Measurements from ENCODE around the gene KLF17. TPM values are rescaled to one million over a fixed set of nuclear protein-coding genes. Genes with fewer than 3 reads are reported as not detected.
A peak's percentile ranks its signal among the peaks of the same experiment; 100 is the strongest.

Gene KLF17
- total and polyA plus RNA-seq, 9 donors, result 0.08 to 0.32 (median 0.11) TPM; not detected in 3

- WGBS (ENCODE audit: insufficient coverage), result no CpG with 5 or more reads among the region's 3 CpGs
- H3K36me3 ChIP-seq (ENCODE audit: control insufficient read depth, insufficient read depth, low read length), result no peaks in the 10 kb centered on the region
- peaks cover 2% of the 10 kb centered on the region for H3K4me1 ChIP-seq (ENCODE audit: control insufficient read depth, insufficient read depth, low read length)
- H3K9me3 ChIP-seq (replicated peaks; ENCODE audit: control insufficient read depth, low read depth, low read length), result no peaks in the 10 kb centered on the region
- H3K27me3 ChIP-seq (ENCODE audit: control insufficient read depth, insufficient read depth, low read length), result no peaks in the 10 kb centered on the region
- no peak overlapping the region for H3K27ac ChIP-seq (ENCODE audit: low read length)
- DNase-seq, result no peak
- H3K4me3 ChIP-seq (ENCODE audit: low read length), result no peak overlapping the region
These were observed 33.5 kb upstream of the KLF17 start for GRCh38 chr1:44084998-44085675.

GRCh38 chr1:44086692-44087474, 31.7 kb upstream of the KLF17 start:
- Histone ChIP-seq H3K4me3 (ENCODE audit: low read length) (no peak overlapping the region), H3K4me1 (ENCODE audit: control insufficient read depth, insufficient read depth, low read length) (peaks cover 2% of the 10 kb centered on the region), H3K27ac (ENCODE audit: low read length) (no peak overlapping the region), H3K36me3 (ENCODE audit: control insufficient read depth, insufficient read depth, low read length) (no peaks in the 10 kb centered on the region), H3K9me3 (replicated peaks; ENCODE audit: control insufficient read depth, low read depth, low read length) (no peaks in the 10 kb centered on the region), H3K27me3 (ENCODE audit: control insufficient read depth, insufficient read depth, low read length) (no peaks in the 10 kb centered on the region)
- DNase-seq, result no peak
- WGBS (ENCODE audit: insufficient coverage), result 100% methylated on average over 3 of the region's 4 CpGs

- DNase-seq, result peak; percentile 7
- Histone ChIP-seq H3K4me3 (ENCODE audit: low read length) (no peak overlapping the region), H3K9me3 (replicated peaks; ENCODE audit: control insufficient read depth, low read depth, low read length) (no peaks in the 10 kb centered on the region), H3K36me3 (ENCODE audit: control insufficient read depth, insufficient read depth, low read length) (no peaks in the 10 kb centered on the region), H3K4me1 (ENCODE audit: control insufficient read depth, insufficient read depth, low read length) (peaks cover 2% of the 10 kb centered on the region), H3K27ac (ENCODE audit: low read length) (peak overlapping the region; percentile 13), H3K27me3 (ENCODE audit: control insufficient read depth, insufficient read depth, low read length) (no peaks in the 10 kb centered on the region)
- WGBS (ENCODE audit: insufficient coverage), result 63% methylated on average over 5 of the region's 13 CpGs
These were observed 29.1 kb upstream of the KLF17 start for GRCh38 chr1:44089371-44090048.

- Histone ChIP-seq H3K27ac (ENCODE audit: low read length) (no peak overlapping the region), H3K4me1 (ENCODE audit: control insufficient read depth, insufficient read depth, low read length) (peaks cover 2% of the 10 kb centered on the region), H3K4me3 (ENCODE audit: low read length) (no peak overlapping the region), H3K36me3 (ENCODE audit: control insufficient read depth, insufficient read depth, low read length) (no peaks in the 10 kb centered on the region), H3K9me3 (replicated peaks; ENCODE audit: control insufficient read depth, low read depth, low read length) (no peaks in the 10 kb centered on the region), H3K27me3 (ENCODE audit: control insufficient read depth, insufficient read depth, low read length) (no peaks in the 10 kb centered on the region)
- DNase-seq, result no peak
- 49% methylated on average over 7 of the region's 10 CpGs for WGBS (ENCODE audit: insufficient coverage)
These were observed 28.0 kb upstream of the KLF17 start for GRCh38 chr1:44090429-44091252.

DNA sequence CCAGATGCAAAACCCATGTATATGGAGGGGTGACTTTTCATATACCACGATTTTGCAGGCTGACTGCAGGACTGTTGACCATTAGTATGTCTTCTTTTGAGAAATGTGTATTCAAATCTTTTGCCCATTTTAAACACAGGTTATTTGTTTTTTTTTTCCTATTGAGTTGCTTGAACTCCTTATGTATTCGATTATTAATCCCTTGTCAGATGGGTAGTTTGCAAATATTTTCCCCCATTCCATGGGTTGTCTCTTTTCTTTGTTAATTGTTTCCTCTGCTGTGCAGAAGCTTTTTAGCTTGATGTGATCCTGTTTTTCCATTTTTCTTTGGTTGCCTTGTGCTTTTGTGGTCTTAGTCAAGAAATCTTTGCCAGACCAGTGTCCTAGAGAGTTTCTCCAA, 24.6 kb upstream of the KLF17 start:
- H3K36me3 ChIP-seq (ENCODE audit: control insufficient read depth, insufficient read depth, low read length), result no peaks in the 10 kb centered on the region
- H3K27ac ChIP-seq (ENCODE audit: low read length), result no peak overlapping the region
- H3K4me1 ChIP-seq (ENCODE audit: control insufficient read depth, insufficient read depth, low read length), result peaks cover 2% of the 10 kb centered on the region
- no peaks in the 10 kb centered on the region for H3K9me3 ChIP-seq (replicated peaks; ENCODE audit: control insufficient read depth, low read depth, low read length)
- no CpG with 5 or more reads among the region's 2 CpGs for WGBS (ENCODE audit: insufficient coverage)
- H3K4me3 ChIP-seq (ENCODE audit: low read length), result no peak overlapping the region
- DNase-seq, result no peak
- H3K27me3 ChIP-seq (ENCODE audit: control insufficient read depth, insufficient read depth, low read length), result no peaks in the 10 kb centered on the region

DNA sequence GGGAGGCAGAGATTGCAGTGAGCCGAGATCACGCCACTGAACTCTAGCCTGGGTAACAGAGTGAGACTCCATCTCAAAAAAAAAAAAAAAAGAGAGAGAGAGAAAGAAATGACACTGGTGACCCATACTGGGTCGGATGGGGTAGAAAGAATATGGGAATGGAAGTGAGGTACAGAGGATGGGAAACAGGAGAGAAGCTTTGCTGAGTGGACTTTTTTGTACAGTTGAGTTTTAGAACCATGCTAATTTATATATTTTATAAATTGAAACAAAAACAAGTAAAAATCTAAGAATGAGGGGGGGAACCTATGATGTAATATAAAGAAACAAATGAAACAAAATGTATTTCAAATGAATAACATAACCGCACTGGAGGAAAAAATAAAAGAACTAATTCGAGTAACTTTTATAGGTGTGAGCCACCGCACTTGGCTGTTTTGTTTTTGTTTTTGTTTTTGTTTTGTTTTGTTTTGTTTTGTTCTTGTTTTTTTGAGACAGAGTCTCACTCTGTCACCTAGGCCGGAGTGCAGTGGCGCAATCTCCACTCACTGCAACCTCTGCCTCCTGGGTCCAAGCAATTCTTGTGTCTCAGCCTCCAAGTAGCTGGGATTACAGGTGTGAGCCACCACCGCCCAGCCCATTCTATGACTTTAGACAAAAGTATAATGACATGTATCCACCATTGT, 18.3 kb upstream of the KLF17 start:
- Histone ChIP-seq H3K9me3 (replicated peaks; ENCODE audit: control insufficient read depth, low read depth, low read length) (no peaks in the 10 kb centered on the region), H3K4me3 (ENCODE audit: low read length) (no peak overlapping the region), H3K36me3 (ENCODE audit: control insufficient read depth, insufficient read depth, low read length) (no peaks in the 10 kb centered on the region), H3K27me3 (ENCODE audit: control insufficient read depth, insufficient read depth, low read length) (peaks cover 3% of the 10 kb centered on the region), H3K4me1 (ENCODE audit: control insufficient read depth, insufficient read depth, low read length) (no peaks in the 10 kb centered on the region), H3K27ac (ENCODE audit: low read length) (no peak overlapping the region)
- WGBS (ENCODE audit: insufficient coverage), result 92% methylated on average over 4 of the region's 9 CpGs
- DNase-seq, result no peak

- H3K27ac ChIP-seq (ENCODE audit: low read length), result no peak overlapping the region
- H3K4me3 ChIP-seq (ENCODE audit: low read length), result no peak overlapping the region
- no CpG with 5 or more reads among the region's 7 CpGs for WGBS (ENCODE audit: insufficient coverage)
- DNase-seq, result no peak
- peaks cover 3% of the 10 kb centered on the region for H3K27me3 ChIP-seq (ENCODE audit: control insufficient read depth, insufficient read depth, low read length)
- H3K9me3 ChIP-seq (replicated peaks; ENCODE audit: control insufficient read depth, low read depth, low read length), result no peaks in the 10 kb centered on the region
- no peaks in the 10 kb centered on the region for H3K36me3 ChIP-seq (ENCODE audit: control insufficient read depth, insufficient read depth, low read length)
- no peaks in the 10 kb centered on the region for H3K4me1 ChIP-seq (ENCODE audit: control insufficient read depth, insufficient read depth, low read length)
These were observed 17.3 kb upstream of the KLF17 start for GRCh38 chr1:44101328-44101727.

DNA sequence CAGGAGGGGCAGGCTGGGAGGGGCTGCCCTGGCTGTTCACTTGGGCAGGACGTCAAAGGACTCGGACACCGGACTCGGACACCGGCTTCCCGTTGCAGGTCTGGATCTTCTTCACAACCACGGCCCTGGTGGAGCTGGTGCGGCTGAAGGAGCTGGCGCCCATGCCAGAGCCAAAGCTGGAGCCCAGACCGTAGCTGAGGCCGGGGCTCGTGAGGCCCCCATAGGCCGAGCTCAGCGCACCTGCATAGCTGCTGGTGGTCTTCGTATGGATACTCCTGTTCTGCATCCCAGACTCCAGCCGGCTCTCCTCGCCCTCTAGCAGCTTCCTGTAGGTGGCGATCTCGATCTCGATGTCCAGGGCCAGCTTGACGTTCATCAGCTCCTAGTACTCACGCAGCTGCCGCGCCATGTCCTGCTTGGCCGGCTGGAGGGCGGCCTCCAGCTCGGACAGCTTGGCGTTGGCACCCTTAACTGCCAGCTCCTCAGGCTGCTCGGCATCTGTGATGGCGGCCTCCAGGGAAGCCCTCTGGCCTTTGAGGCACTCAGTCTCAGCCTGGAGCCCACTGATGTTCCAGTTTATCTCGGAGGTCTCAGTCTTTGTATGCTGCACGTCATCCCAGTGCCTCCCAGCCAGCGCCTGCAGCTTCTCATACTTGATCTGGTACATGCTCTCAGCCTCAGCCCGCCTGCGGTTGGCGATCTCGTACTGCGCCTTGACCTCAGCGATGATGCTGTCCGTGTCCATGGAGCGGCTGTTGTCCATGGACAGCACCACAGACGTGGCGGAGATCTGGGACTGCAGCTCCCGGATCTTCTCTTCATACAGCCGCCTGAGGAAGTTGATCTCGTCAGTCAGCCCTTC, 15.1 kb upstream of the KLF17 start:
- Histone ChIP-seq H3K27ac (ENCODE audit: low read length) (no peak overlapping the region), H3K27me3 (ENCODE audit: control insufficient read depth, insufficient read depth, low read length) (peaks cover 3% of the 10 kb centered on the region), H3K4me1 (ENCODE audit: control insufficient read depth, insufficient read depth, low read length) (no peaks in the 10 kb centered on the region), H3K9me3 (replicated peaks; ENCODE audit: control insufficient read depth, low read depth, low read length) (no peaks in the 10 kb centered on the region), H3K36me3 (ENCODE audit: control insufficient read depth, insufficient read depth, low read length) (no peaks in the 10 kb centered on the region), H3K4me3 (ENCODE audit: low read length) (no peak overlapping the region)
- WGBS (ENCODE audit: insufficient coverage), result 51% methylated on average over 46 of the region's 46 CpGs
- DNase-seq, result no peak

DNA sequence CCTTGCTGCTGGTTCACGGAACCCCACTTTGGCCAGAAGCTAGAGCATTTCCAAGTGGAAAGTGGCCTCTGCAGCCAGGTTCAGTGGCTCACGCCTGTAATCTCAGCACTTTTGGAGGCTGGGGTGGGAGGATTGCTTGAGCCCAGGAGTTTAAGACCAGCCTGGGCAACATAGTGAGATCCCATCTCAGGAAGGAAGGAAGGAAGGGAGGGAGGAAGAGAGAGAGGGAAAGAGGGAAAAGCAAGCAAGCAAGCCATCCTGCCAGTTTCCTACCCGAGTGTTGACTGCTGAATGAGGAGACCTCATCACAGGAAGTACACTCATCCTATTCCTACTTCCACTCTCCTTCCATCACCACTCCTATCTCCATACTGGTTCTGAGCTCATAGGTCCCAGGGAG, 12.8 kb upstream of the KLF17 start:
- no peaks in the 10 kb centered on the region for H3K9me3 ChIP-seq (replicated peaks; ENCODE audit: control insufficient read depth, low read depth, low read length)
- H3K4me1 ChIP-seq (ENCODE audit: control insufficient read depth, insufficient read depth, low read length), result no peaks in the 10 kb centered on the region
- no peak overlapping the region for H3K4me3 ChIP-seq (ENCODE audit: low read length)
- no peak for DNase-seq
- H3K27ac ChIP-seq (ENCODE audit: low read length), result no peak overlapping the region
- peaks cover 3% of the 10 kb centered on the region for H3K27me3 ChIP-seq (ENCODE audit: control insufficient read depth, insufficient read depth, low read length)
- 96% methylated on average over 2 of the region's 3 CpGs for WGBS (ENCODE audit: insufficient coverage)
- no peaks in the 10 kb centered on the region for H3K36me3 ChIP-seq (ENCODE audit: control insufficient read depth, insufficient read depth, low read length)

Data from muscle of leg (tissue), 11 donors.